HG02588 (cell line): Measurements from ENCODE around the gene FBLN1.
"Not testable (repeated sequence)": the region's sequence is repeated elsewhere in the genome, so short reads cannot be mapped to it uniquely, and the experiment has no call there.

Experiments
- ATAC-seq: cut with Tn5 transposase; IDR thresholded peaks from one replicate; pipeline ENCODE4 v1.9.1; 2021; ENCODE audit warnings: mild to moderate bottlenecking, moderate library complexity; ENCODE audit not compliant: unreplicated experiment

Gene FBLN1

GRCh38 chr22:45602004-45602733, 99.5 kb downstream of the FBLN1 start:
- no peak for ATAC-seq

DNA sequence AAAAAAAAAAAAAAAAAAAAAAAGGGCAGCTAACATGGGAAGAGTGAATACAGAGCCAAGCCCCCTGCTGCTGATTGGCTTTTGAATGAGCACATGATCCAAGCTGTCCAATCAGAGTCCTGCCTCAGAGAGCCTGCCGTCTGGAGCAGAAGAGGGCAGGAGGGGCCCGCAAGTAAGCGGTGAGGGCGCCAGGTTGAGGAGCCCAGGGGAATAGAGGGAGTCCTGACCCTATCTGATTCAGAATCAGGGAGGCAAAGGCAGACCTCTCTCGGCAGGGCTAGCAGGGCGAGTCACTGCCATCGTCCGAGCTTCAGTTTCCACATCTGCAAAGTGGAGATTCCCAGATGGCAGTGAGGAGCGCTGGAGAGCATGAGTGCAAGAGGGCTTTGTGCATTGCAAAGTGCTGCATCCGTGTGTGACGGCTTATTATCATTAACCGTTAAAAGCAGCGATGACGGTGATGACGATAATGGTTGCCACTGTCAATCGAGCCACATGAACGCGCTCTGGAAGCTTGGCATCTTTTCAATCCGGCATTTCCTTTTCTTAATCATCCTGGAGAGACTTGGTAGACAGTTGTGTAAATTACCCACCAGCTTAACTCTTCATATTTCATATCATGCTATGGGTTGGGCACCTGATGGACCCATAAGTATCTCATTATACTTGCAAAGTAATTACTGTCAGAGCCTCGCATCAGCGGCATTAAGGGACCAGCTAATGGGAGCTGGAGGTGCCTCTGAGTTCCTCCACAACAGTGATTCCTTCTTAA, 100.3 kb downstream of the FBLN1 start:
- ATAC-seq, result no peak

- no peak for ATAC-seq
Observed at GRCh38 chr22:45603619-45604018, 100.9 kb downstream of the FBLN1 start.

DNA sequence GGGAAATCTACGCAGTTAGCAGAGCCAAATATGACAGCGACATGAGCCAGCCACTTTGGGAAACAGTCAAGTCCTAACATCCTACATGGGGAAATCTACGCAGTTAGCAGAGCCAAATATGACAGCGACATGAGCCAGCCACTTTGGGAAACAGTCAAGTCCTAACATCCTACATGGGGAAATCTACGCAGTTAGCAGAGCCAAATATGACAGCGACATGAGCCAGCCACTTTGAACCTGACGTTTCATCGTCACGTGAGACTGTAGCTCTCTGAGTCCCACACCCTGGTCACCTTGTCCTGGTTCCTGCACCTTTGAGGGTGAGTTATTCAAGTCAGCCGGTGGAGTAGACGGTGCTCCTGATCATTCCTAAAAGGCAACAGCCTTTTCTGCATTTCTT, 105.4 kb downstream of the FBLN1 start:
- not testable (repeated sequence) for ATAC-seq

DNA sequence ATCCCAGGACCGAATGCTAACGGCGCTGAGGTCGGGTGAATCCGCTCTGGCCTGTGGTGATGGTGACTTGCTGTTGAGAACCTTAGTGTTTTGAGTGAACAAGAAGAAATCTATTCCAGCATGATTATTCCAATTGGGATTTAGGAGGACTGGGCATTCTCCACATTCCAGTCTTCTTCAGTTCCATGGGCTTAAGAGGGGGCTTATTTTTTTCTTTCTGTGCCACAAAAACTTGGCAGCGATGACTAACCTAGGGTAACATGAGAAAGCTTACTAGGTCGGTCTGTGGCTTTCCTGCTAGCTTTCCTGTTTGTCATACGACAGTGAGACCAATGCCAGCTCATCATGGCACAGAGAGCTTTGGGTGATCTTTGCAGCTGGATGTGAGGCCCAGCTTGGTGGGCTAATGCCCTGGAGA, 106.1 kb downstream of the FBLN1 start:
- no peak for ATAC-seq

GRCh38 chr22:45612451-45612901, 109.8 kb downstream of the FBLN1 start:
- no peak for ATAC-seq

GRCh38 chr22:45612940-45613339, 110.3 kb downstream of the FBLN1 start:
- ATAC-seq, result no peak

- no peak for ATAC-seq
Observed at GRCh38 chr22:45615364-45615763, 112.7 kb downstream of the FBLN1 start.

DNA sequence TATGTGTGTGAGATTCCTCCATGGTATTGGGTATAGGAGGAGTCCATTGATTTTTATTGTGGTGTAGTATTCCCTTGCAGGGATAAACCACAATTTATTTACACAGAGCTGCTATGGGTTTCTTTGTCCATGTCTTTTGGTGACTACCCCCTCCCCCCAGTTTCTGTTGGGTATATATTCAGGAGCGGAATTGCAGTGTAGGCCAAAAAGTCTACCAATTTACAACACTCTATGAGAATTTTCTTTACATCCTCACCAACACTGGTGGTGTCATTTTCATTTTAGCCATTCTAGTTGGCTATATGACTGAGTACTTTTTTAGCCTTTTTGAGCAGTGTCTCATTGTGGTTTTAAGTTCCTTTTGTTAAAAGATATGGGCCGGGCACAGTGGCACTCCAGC, 113.7 kb downstream of the FBLN1 start:
- no peak for ATAC-seq

DNA sequence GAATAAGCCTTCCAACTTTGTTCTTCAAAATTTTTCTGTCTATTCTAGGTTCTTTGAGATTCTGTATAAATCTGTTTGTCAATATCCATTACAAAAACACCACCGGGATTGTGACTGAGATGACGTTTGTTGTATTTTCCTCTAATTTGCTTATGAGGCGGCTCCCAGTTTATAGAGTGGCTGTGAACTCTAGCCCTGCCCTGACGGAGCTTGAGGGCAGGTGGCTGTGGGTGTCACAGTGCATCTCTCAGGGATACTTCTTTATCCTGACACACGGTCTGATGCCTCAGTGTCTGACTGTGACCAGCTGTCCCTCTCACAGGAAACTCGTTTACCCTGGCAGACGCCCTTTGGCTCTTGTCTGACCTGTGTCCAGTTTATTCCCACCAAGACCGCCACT, 115.3 kb downstream of the FBLN1 start:
- ATAC-seq, result no peak

DNA sequence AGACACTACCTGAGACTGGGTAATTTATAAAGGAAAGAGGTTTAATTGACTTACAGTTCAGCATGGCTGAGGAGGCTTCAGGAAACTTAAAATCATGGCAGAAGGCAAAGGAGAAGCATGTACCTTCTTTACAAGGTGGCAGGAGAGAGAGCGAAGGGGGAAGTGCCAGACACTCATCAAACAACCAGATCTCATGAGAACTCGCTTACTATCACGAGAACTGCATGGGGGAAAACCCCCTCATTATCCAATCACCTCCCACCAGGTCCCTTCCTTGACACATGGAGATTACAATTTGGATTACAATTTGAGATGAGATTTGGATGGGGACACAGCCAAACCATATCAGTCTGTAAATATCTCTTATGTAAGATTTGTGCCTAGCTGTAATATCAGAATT, 118.0 kb downstream of the FBLN1 start:
- no peak for ATAC-seq

DNA sequence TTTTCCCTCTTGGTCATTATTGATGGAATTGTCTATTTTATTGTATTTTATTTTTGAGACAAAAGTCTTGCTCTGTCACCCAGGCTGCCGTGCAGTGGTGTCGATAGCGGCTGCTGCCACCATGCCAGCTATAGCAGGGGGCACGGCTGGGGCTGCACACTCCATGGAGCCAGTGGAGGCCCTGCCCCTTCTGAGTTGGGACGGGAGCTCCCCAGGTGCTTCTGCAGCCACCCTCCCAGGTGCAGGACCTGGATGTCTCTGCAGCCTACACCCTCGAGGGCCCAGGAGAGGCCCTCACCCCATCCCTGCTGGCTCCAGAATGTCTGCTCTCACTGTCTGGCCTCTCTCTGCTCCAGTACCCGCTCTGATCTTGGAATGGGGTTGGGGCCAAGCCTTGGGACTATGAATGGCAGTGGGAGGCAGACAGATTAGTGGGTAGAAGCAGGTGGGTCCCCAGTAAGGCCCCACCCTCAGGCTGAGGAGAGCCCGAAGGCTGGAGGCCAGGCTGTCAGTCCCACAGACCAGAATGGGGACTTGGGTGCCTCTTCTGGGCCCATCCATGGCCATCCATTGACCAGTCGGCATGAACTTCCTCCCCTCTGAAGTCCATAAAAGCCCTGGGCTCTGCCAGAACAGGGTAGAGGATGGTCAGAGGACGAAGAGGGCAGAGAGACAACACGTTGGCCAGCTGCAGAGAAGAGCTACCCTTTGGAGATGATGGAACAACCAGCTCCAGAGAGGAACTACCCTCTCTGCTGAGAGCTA, 119.3 kb downstream of the FBLN1 start:
- ATAC-seq, result no peak

- ATAC-seq, result not testable (repeated sequence)
Observed at GRCh38 chr22:45623464-45624145, 120.9 kb downstream of the FBLN1 start.

GRCh38 chr22:45626198-45626651, 123.5 kb downstream of the FBLN1 start:
- no peak for ATAC-seq

DNA sequence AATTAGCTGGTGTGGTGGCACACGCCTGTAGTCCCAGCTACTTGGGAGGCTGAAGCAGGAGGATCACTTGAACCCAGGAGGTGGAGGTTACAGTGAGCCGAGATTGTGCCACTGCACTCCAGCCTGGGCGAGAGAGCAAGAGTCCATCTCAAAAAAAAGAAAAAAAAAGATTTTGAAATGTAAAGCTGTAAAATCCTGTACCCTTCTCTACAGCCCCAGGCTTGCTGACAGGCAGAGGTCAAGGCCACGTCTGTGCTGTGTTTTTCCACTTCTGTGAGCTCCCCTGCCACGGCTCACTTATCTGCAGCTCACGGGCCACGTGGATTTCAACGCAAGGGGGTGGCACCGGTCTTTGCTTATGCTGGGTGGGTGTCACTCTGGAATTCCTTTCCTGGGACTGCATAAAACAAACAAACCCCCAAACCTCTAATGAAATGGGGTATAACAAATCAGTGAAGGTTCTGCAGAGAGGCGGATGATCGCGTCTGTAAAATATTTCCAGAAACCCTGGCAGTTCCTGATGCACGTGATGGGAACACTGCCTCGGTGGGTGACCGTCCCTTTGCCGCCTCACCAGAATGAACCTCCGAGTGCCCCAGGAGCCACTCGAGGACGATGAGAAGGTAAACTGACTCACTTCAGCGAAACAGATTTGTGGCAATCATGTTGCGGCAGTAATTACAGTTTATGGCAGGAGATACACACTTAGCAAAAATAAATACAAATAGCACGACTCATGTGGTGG, 125.0 kb downstream of the FBLN1 start:
- ATAC-seq, result no peak

DNA sequence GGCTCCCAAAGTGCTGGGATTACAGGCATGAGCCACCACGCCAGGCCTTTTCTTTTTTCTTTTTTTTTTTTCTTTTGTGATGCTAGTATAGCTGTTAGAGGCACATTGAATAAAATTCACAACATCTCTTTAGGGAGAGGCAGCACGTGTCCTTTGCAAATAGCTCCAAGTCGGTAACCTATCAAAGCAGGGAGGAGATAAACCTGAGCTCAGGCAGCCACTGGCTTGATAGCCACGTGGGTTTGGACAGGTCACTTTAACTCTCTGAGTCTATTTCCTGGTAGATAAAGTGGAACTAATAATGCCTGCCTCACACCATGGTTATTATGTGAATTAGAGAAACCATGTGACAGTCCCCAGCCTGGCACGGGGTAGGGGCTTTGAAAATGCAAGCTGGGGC, 125.8 kb downstream of the FBLN1 start:
- ATAC-seq, result no peak

DNA sequence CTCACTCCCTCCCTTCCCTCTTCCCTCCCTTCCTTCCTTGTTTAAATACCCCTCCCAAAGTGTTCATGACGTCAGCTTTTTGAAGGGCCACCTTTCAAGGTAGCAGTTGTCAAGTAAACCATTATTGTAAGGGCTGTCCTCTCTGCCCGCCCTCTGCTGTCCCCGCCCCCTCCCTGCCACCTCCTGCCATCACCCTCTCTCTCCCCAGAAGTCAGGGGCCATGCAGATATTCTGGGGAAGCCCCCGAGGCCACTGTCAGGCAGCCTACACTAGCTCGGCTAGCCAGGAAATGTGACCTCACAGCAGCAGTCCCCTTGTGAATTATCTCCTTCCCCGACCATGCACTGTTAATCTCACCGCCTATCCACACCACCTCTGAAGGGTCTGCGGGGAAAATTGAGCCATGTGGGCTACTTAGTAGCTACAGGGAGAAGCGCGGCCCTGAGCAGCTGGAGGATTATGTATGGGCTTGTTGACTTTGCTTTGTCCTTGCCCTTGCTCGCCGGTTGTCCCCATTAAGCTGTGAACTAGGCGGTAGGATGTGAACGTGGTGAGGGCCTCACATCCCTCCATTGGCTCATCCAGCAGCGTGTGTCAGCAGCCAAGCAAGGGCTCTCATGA, 126.9 kb downstream of the FBLN1 start:
- ATAC-seq, result no peak

- ATAC-seq, result no peak
Observed at GRCh38 chr22:45630436-45630835, 127.8 kb downstream of the FBLN1 start.

- no peak for ATAC-seq
Observed at GRCh38 chr22:45631140-45631840, 128.6 kb downstream of the FBLN1 start.
